HG03442 (cell line): ENCODE results near the gene FBLN7.

ENCODE experiments used
- ATAC-seq: cut with Tn5 transposase; IDR thresholded peaks from one replicate; pipeline ENCODE4 v1.9.1; 2021; ENCODE audit warnings: mild to moderate bottlenecking, moderate library complexity; ENCODE audit not compliant: unreplicated experiment

The FBLN7 gene

DNA sequence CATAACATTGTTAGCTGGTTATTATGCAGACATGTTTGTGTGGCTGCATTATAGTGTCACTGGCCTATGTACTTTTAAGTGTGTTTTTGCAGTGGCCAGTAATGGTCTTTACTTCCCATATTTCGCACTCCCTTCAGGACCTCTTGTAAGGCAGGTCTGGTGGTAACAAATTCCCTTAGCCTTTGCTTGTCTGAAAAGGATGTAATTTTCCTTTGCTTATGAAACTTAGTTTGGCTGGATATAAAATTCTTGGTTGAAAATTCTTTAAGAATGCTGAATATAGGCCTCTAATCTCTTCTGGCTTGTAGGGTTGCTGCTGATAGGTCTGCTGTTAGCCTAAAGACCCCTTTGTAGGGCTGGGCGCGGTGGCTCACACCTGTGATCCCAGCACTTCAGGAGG is 82.0 kb downstream of the FBLN7 start:
- ATAC-seq = no peak

- ATAC-seq = no peak
Observed at GRCh38 chr2:112220831-112221230, 82.6 kb downstream of the FBLN7 start.

DNA sequence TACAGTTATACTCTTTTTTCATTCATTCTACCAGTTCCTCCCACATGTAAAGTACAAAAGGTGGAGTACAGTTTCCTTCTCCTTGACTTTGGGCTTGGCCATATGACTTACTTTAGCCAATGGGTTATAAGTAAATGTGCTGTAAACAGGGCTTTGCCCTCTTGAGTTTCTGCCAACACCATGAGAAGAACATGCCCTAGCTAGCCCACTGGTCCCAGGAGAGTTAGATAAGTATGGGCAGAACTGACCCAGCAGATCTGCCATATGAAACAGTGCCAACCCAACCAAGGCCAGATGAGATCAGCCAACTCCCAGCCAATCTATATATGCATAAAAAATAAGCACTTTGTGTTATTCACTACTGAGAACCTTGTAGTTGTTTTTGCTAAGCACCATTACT is 91.2 kb downstream of the FBLN7 start:
- ATAC-seq = no peak

GRCh38 chr2:112230371-112230770 is 92.2 kb downstream of the FBLN7 start:
- no peak for ATAC-seq
